Prostate gland (tissue), 2 donors: ENCODE measurements around the gene BAG5.

ENCODE experiments used
- CTCF ChIP-seq, 4 experiments: fragments of 200-600 bp in 2 of 4; fragments of 450-650 bp in 2 of 4; sonication (generic) in 2 of 4; IDR thresholded peaks; 1 replicate in 3 of 4; 2 replicates in 1 of 4; pipeline ENCODE4 v1.5.1; 2016 to 2019; ENCODE audit warnings: antibody characterized with exemption in 4 of 4, mild to moderate bottlenecking in 2 of 4, moderate library complexity in 2 of 4
- POLR2A ChIP-seq: fragments of 450-650 bp; IDR thresholded peaks from one replicate; pipeline ENCODE4 v1.6.1; 2016; ENCODE audit warnings: antibody characterized with exemption, mild to moderate bottlenecking
- POLR2AphosphoS5 ChIP-seq: sonication (generic); formaldehyde crosslinking; IDR thresholded peaks from one replicate; pipeline ENCODE4 v1.6.1; 2017; ENCODE audit warnings: antibody characterized with exemption

GRCh38 chr14:103542605-103543088 is 19.8 kb downstream of the BAG5 start:
- no peak for TF ChIP-seq CTCF (IDR thresholded peaks at IDR 0.05)
- TF ChIP-seq POLR2AphosphoS5: no peak
- no peak for TF ChIP-seq POLR2A
